GM21528 (cell line): Measurements from ENCODE around the gene KRTDAP.

Experiments used
- ATAC-seq: cut with Tn5 transposase; IDR thresholded peaks from one replicate; pipeline ENCODE4 v1.9.1; 2021; ENCODE audit warnings: mild to moderate bottlenecking, moderate library complexity; ENCODE audit not compliant: unreplicated experiment, low FRiP score

KRTDAP gene

GRCh38 chr19:35458192-35458591, 32.1 kb downstream of the KRTDAP start:
- no peak for ATAC-seq

DNA sequence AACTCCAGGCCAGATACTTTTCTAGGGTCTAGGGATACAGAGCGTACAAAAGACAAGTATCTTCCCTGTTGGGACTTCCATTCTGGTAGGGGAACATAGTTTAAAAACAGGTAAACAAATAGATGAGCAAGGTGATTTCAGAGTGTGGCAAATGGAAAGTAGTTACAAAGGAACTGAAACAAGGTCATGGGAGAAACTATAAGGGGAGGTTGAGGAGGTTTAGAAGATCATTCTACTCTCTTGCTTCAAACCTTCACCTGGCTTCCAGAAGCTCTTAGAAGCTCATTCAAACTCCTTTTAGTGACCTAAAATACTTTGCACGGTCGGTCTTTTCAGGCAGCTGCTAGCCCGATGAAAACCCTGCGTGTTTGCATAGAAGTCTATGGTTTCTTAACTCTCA, 33.1 kb downstream of the KRTDAP start:
- ATAC-seq, result no peak

GRCh38 chr19:35455616-35456201, 34.6 kb downstream of the KRTDAP start:
- ATAC-seq, result no peak

- no peak for ATAC-seq
Observed at GRCh38 chr19:35454663-35455062, 35.6 kb downstream of the KRTDAP start.

DNA sequence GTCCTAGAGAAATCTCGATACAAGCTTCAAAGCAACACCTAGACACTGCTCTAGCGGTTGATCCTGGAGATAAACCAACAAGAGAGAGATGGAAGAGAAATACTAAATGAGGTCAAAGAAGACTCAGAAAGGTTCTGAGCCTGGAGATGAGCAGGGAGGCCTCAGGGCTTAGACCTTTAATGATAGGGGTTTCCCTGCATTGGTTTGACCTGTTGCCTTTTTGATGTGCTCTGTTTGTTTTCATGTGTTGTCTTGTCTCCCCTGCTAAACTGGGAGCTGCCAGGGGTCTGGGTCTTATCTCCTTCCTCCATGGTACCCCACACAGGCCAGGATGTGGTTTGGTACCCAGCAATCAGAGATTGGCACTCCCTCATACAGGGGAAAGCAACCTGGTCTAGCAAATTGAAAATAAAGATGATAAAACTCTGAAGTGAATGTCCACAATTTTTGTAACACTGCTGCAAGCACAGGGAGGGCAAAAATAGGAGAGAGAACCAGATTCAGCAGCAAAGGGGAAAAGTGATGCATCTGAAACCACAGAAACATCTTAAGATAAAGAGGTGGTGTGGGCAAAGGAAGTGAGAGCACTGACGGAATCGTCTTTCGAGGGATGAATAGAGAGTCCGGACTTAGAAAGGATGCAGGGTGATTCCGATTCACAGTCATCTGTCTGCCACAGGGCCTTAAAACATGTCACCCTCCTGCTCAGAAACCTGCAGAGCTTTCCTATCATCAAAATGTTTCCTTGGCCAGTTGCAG, 38.7 kb downstream of the KRTDAP start:
- no peak for ATAC-seq

GRCh38 chr19:35449359-35450043, 40.8 kb downstream of the KRTDAP start:
- no peak for ATAC-seq

DNA sequence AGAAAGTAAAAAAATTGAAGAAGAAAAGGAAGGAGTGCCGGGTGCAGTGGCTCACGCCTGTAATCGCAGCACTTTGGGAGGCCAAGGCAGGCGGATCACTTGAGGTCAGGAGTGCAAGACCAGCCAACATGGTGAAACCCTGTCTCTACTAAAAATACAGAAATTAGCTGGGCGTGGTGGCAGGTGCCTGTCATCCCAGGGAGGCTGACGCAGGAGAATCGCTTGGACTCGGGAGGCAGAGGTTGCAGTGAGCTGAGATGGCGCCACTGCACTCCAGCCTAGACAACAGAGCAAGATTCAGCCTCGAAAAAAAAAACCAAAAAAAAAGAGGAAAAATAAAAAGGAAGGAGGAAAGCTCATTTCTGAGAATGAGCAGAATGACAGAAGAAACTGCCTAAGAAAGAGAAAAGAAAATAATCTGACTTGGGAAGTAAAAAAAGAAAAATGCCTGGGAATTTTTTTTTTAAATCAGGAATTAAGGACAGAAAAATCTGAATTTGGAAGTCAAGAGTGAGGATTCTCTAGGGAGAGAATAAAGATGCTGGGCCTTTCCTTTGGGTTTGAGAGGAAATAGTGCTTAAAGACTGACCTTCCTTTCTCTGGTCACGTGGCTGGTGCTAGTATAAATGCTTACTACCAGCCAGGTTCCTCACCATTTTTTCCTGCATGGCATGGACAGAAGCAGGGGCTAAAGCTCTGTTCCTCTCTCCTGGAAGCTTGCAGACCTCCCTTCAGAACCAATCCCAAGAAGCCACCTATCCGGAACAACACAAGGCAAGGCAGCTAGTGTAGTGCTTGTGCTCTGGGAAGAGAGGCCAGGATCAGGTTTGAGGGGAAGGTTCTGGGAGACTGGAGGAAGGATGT, 42.4 kb downstream of the KRTDAP start, which contains the start of gene FFAR2:
Gene FFAR2, plus strand, starts transcription at position 652 of the 864 bp plus-strand sequence. CDS start 1,458 bp downstream, outside the sequence.
- no peak for ATAC-seq

- ATAC-seq, result no peak
Observed at GRCh38 chr19:35445826-35446593, 44.3 kb downstream of the KRTDAP start.

DNA sequence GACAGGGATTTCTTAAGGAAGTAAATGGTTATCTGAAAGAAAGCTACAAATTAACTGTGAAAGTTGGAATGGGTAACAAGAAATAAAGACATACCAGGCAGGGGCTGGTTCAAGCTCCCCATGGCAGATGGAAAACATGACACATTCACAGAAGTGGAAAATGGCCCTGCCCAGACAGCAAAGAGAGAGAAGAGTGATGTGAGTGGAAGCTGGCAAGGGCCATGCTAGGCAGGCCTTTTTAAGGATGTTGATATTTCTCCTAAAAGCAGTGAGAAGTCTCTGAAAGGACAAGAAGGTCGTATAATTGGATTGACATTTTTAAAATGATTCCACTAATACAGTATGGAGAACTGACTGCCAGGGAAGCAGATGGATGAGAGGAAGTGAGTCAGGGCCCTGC, 45.5 kb downstream of the KRTDAP start:
- no peak for ATAC-seq

DNA sequence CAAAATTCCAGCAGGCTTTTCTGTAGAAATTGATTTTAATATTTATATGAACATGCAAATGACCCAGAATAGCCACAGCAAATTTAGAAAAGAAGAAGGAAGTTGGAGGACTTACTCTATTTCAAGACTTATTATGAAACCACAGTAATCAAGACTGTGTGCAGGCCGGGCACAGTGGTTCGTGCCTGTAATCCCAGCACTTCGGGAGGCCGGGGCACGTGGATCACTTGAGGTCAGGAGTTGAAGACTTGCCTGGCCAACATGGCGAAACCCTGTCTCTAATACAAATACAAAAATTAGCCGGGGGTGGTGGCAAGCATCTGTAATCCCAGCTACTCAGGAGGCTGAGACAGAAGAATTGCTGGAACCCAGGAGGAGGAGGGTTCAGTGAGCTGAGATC, 48.2 kb downstream of the KRTDAP start:
- ATAC-seq, result no peak

DNA sequence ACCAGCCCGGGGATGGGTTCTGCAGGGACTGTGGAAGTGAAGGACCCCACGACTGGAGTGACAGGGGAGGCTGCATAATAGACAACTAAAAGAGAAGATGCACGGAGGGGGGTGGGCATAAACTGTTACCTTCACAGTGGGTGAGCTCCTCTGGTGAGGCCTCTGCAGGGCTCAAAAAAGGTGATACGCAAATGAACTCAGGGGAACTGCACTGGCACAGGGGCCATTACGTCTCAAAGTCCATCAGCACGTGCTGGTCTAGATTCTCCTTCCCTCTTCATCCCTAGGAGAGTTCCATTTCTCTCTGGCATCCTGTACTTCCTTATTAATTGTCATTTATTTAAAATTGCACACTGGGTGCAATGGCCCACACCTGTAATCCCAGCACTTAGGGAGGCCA, 50.3 kb downstream of the KRTDAP start:
- no peak for ATAC-seq

- ATAC-seq, result no peak
Observed at GRCh38 chr19:35438527-35438926, 51.7 kb downstream of the KRTDAP start.

DNA sequence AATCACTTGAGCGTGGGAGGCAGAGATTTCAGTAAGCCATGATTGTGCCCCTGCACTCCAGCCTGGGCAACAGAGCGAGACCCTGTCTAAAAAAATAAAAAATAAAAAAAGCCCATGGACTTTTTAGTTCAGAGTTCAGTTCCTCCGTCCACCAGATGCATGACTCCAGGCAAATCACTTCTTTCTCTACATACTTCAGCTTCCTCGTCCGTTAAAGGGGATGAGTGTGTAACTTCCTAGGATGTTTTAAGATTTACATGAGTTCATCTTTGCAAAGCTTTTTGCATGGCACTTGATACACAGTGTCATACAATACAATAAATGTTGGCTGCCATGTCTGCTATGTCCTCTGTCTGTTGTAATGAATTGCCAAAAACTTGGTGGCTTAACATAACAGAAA, 52.2 kb downstream of the KRTDAP start:
- ATAC-seq, result no peak

GRCh38 chr19:35437406-35437951, 52.8 kb downstream of the KRTDAP start:
- ATAC-seq, result no peak
